Measurements from ENCODE around the gene DPH5.

- TF ChIP-seq EP300 (IDR thresholded peaks at IDR 0.05) (no peak), CTCF (IDR thresholded peaks at IDR 0.05) (no peak), POLR2A (IDR thresholded peaks at IDR 0.05) (no peak)
Measured at GRCh38 chr1:101041300-101041699, 15.7 kb upstream of the DPH5 start.
